ENCODE results near the gene ADORA1.

Gene ADORA1

DNA sequence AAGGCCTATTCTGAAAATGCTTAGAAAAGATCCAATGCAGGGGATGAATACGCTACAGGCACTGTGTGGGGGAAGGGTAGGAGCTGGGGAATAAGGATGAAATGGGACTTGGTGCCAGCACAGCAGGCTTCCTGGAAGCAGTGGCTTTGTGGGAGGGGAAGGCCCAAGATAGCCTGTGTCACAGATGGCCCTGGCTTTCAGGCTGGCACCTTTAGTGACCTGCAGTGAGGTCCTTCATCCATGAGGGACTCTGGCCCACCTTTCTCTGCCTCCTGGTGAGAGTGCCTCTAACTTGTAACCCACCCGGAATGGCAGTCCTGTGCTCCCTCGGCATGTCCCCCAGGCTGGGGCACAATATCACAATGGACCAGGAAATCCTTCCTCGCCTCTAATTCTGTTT is 58.1 kb downstream of the ADORA1 start:
- no peak overlapping the region for H3K4me3 ChIP-seq (ENCODE audit: control insufficient read depth, low read depth, low read length)
- no peak for TF ChIP-seq CTCF (IDR thresholded peaks at IDR 0.05; ENCODE audit: control insufficient read depth, insufficient read depth, low read depth, low read length, missing control alignments)
- DNase-seq (ENCODE audit: low read depth), result no peak

DNA sequence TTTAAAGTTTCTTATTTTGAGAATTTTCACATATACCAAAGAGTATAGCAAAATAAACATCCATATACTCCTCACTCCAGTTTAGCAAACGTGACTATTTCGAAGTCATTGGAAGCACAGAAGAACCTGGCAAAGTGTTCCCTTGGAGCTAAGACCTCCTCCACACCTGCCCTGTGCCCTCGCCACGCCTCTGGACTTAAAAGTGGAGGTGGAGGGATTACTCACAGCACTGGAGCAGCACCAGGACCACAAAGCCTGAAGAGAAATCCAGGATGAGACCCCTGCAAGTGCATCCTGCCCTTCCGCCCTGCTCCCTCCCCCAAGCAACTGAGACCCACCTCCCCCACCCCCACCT is 58.5 kb downstream of the ADORA1 start:
- TF ChIP-seq CTCF (IDR thresholded peaks at IDR 0.05; ENCODE audit: control insufficient read depth, insufficient read depth, low read depth, low read length, missing control alignments), result no peak
- no peak for DNase-seq (ENCODE audit: low read depth)
- H3K4me3 ChIP-seq (ENCODE audit: control insufficient read depth, low read depth, low read length), result no peak overlapping the region

DNA sequence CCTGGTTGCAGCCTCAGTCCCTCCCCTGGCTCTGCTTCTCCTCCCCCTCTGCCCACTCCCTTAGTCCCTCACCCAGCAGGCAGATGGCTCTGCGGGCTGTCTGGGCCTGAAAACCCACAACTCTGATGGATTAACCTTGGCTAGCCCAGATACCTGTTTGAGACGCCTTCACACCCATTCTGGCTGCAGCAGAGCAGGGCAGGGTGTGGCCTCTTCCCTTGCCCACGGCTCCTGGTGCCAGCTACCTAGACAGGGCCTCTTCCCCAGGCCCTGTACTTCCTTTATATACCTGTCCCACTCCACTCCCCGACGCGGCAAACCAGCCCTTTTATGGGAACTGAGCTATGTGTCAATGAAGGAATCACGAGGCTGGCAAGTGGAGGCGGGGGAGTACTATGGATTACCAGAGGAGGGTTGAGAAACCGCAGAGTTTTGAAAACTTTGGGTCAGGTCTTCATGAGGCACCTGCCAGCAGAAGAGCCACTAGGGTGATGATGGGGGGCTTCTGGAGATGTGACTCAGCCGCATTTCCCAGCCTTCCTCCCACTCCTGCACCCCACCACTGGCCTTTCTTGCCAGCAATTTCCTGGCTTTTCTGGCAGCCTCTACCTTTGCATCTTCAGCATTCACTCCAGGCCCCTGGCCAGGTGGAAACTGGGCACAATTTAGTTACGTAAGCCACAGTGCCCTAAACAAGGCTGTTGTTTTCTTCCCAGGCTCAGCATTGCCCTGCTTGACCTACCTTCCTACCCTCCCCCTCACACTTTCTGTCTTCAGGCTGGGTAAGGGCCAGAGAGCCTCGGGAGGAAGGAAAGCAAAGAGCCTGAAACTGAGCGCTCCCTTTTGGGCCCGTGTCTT is 59.1 kb downstream of the ADORA1 start, which contains the start of gene CHI3L1:
Gene CHI3L1, minus strand, starts transcription at position 259 of the 858 bp plus-strand sequence. Its CDS starts 81 bp downstream, at position 178.
- TF ChIP-seq CTCF (IDR thresholded peaks at IDR 0.05; ENCODE audit: control insufficient read depth, insufficient read depth, low read depth, low read length, missing control alignments), result no peak
- no peak within 1 kb of the TSS for H3K4me3 ChIP-seq (ENCODE audit: control insufficient read depth, low read depth, low read length)
- no peak for DNase-seq (ENCODE audit: low read depth)

- no peak for TF ChIP-seq CTCF (IDR thresholded peaks at IDR 0.05; ENCODE audit: control insufficient read depth, insufficient read depth, low read depth, low read length, missing control alignments)
- DNase-seq (ENCODE audit: low read depth), result no peak
- no peak overlapping the region for H3K4me3 ChIP-seq (ENCODE audit: control insufficient read depth, low read depth, low read length)
Measured at GRCh38 chr1:203187304-203187685, 59.8 kb downstream of the ADORA1 start.

- no peak for DNase-seq (ENCODE audit: low read depth)
- TF ChIP-seq CTCF (IDR thresholded peaks at IDR 0.05; ENCODE audit: control insufficient read depth, insufficient read depth, low read depth, low read length, missing control alignments), result no peak
- H3K4me3 ChIP-seq (ENCODE audit: control insufficient read depth, low read depth, low read length), result no peak overlapping the region
Measured at GRCh38 chr1:203187689-203188264, 60.3 kb downstream of the ADORA1 start.

- no peak overlapping the region for H3K4me3 ChIP-seq (ENCODE audit: control insufficient read depth, low read depth, low read length)
- no peak for DNase-seq (ENCODE audit: low read depth)
- TF ChIP-seq CTCF (IDR thresholded peaks at IDR 0.05; ENCODE audit: control insufficient read depth, insufficient read depth, low read depth, low read length, missing control alignments), result no peak
Measured at GRCh38 chr1:203188686-203189232, 61.2 kb downstream of the ADORA1 start.
